ENCODE measurements around the gene HSD17B8.

The HSD17B8 gene

GRCh38 chr6:33206864-33207551 is 2.6 kb downstream of the HSD17B8 start:
- Histone ChIP-seq H3K4ac (ENCODE audit: low read depth in 1 of 2, low read length in 2 of 2) (peak overlapping the region in 1 of 2 experiments; percentile 75), H3K27me3 (ENCODE audit: control insufficient read depth in 1 of 2, insufficient read depth in 1 of 2, low read length in 2 of 2) (no peaks in the 10 kb centered on the region), H3K4me3 (ENCODE audit: insufficient read depth in 1 of 2, low read depth in 1 of 2, low read length in 2 of 2) (peak overlapping the region; percentile 88 to 96), H3K14ac (ENCODE audit: low read length in 2 of 2) (peak overlapping the region in 1 of 2 experiments; percentile 85), H2AK5ac (ENCODE audit: low read length, severe bottlenecking) (peak overlapping the region; percentile 56), H3K36me3 (ENCODE audit: control insufficient read depth in 1 of 2, insufficient read depth in 2 of 2, low read depth in 1 of 2, low read length in 2 of 2) (peaks cover 39 to 46% of the 10 kb centered on the region in 2 experiments), H3K9ac (ENCODE audit: low read length) (peak overlapping the region; percentile 100), H2BK12ac (ENCODE audit: low read length in 2 of 2) (peak overlapping the region in 1 of 2 experiments; percentile 21), H3K4me2 (ENCODE audit: low read length, poor library complexity, severe bottlenecking) (peak overlapping the region; percentile 89), H2BK5ac (ENCODE audit: low read depth, low read length, poor library complexity, severe bottlenecking) (no peak overlapping the region), H3K27ac (ENCODE audit: low read length, poor library complexity, severe bottlenecking) (no peak overlapping the region), H4K8ac (ENCODE audit: low read length) (peak overlapping the region; percentile 83), H2AFZ (ENCODE audit: low read depth, low read length) (no peak overlapping the region), H2BK15ac (ENCODE audit: low read depth, poor library complexity, severe bottlenecking) (no peak overlapping the region), H3K23ac (ENCODE audit: low read length in 2 of 2) (no peak overlapping the region), H4K91ac (ENCODE audit: low read length) (peak overlapping the region; percentile 66), H3K9me3 (ENCODE audit: control insufficient read depth, low read length) (no peaks in the 10 kb centered on the region), H3K18ac (ENCODE audit: low read depth in 1 of 2, low read length in 2 of 2) (peak overlapping the region; percentile 80 to 89), H3K79me1 (replicated peaks; ENCODE audit: low read length, poor library complexity, severe bottlenecking) (peaks cover 12% of the 10 kb centered on the region), H3K4me1 (ENCODE audit: control insufficient read depth, insufficient read depth, low read depth, low read length) (peaks cover 43% of the 10 kb centered on the region), H2BK120ac (ENCODE audit: low read depth, low read length) (peak overlapping the region; percentile 83)
- peak; percentile 94 for DNase-seq
- WGBS, result 10% methylated on average over 11 of the region's 20 CpGs

DNA sequence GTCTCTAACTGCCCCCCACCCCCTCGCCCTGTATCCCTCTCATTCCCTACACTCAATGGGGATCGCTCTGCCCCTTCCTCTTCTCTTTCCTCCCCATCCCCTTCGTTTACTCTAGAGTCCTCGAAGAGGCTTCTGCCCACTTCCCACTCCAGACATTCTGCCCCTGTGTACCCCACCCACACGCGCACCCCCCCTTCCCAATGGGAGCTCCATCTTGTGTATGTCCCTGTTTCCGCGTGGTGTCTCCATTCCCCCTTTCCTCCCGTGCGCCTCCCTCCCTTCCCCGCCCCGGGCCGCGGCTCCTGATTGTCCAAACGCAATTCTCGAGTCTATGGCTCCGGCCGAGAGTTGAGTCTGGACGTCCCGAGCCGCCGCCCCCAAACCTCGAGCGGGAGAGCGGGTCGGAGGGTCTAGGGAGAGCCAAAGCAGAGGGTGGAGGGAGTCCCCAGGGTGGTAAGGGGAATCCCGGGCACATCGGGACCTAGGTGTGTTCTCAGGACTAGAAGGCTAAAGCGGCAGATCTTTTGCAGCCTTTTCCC is 3.2 kb downstream of the HSD17B8 start:
- peak overlapping the region; percentile 100 for H3K9ac ChIP-seq (ENCODE audit: low read length)

DNA sequence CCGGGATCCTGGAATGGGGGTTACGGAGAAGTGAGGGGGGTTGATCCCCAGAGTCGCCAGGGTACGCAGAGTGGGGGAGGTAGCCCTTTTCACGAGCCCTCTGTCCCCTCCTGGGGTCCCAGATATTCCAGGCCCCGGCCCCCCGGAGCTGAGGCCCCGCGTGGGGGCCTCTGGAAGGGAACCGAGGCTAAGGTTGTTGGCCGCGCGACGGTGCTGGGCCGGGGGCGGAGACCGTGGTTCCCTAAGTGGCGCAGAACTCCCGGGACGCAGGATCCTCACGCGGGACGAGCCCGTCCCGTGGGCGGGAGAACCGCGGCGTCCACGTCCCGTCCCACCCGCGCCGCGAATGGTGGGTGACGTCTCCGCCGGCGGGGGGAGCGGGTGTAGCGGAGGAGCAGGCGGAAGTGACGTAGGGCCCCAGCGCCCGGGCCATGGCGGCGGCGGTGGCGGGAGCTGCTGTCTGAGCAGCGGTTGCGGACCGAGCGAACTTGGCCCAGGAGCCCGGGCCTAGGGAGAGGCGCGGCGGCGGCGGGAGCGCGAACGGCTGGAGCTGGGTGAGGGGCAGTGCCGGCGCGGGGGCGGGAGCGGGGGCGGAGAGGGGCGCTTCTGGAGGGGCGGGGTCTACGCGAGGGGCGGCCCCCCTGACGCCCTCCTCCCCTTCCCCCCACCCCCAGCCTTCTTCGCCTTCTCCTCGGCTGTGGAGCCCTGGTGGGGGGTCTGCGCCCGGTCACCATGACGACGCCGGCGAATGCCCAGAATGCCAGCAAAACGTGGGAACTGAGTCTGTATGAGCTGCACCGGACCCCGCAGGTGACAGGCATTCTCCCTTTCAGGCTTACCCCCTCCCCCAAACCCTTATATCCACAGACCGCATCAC is 3.9 kb downstream of the HSD17B8 start, which contains the start of gene RING1:
TSS of gene RING1 (plus strand) at position 410 of the 877 bp plus-strand sequence. CDS start at position 733, 323 bp downstream.
- peak within 1 kb of the TSS; percentile 89 for H3K4me2 ChIP-seq (ENCODE audit: low read length, poor library complexity, severe bottlenecking)
- H3K18ac ChIP-seq (ENCODE audit: low read depth in 1 of 2, low read length in 2 of 2), result peak within 1 kb of the TSS; percentile 89 to 96
- H3K9ac ChIP-seq (ENCODE audit: low read length), result peak within 1 kb of the TSS; percentile 100
- peak within 1 kb of the TSS in 1 of 2 experiments; percentile 36 for H3K23ac ChIP-seq (ENCODE audit: low read length in 2 of 2)
- peaks cover 38% of the 10 kb centered on the region for H3K4me1 ChIP-seq (ENCODE audit: control insufficient read depth, insufficient read depth, low read depth, low read length)
- WGBS, result 1% methylated on average over 42 of the region's 86 CpGs
- peak within 1 kb of the TSS; percentile 12 for H2BK5ac ChIP-seq (ENCODE audit: low read depth, low read length, poor library complexity, severe bottlenecking)
- peak within 1 kb of the TSS; percentile 71 for H3K27ac ChIP-seq (ENCODE audit: low read length, poor library complexity, severe bottlenecking)
- H3K79me1 ChIP-seq (replicated peaks; ENCODE audit: low read length, poor library complexity, severe bottlenecking), result peaks cover 14% of the 10 kb centered on the region
- peak within 1 kb of the TSS; percentile 56 for H2AK5ac ChIP-seq (ENCODE audit: low read length, severe bottlenecking)
- no peaks in the 10 kb centered on the region for H3K9me3 ChIP-seq (ENCODE audit: control insufficient read depth, low read length)
- no peaks in the 10 kb centered on the region for H3K27me3 ChIP-seq (ENCODE audit: control insufficient read depth in 1 of 2, insufficient read depth in 1 of 2, low read length in 2 of 2)
- peak within 1 kb of the TSS; percentile 90 for H4K91ac ChIP-seq (ENCODE audit: low read length)
- peak; percentile 84 for DNase-seq
- peaks cover 32 to 37% of the 10 kb centered on the region in 2 experiments for H3K36me3 ChIP-seq (ENCODE audit: control insufficient read depth in 1 of 2, insufficient read depth in 2 of 2, low read depth in 1 of 2, low read length in 2 of 2)
- H2BK15ac ChIP-seq (ENCODE audit: low read depth, poor library complexity, severe bottlenecking), result peak within 1 kb of the TSS; percentile 83
- peak within 1 kb of the TSS; percentile 73 for H2AFZ ChIP-seq (ENCODE audit: low read depth, low read length)
- peak within 1 kb of the TSS; percentile 88 to 96 for H3K4me3 ChIP-seq (ENCODE audit: insufficient read depth in 1 of 2, low read depth in 1 of 2, low read length in 2 of 2)
- H2BK12ac ChIP-seq (ENCODE audit: low read length in 2 of 2), result peak within 1 kb of the TSS in 1 of 2 experiments; percentile 21
- H2BK120ac ChIP-seq (ENCODE audit: low read depth, low read length), result peak within 1 kb of the TSS; percentile 83
- H4K8ac ChIP-seq (ENCODE audit: low read length), result peak within 1 kb of the TSS; percentile 83
- H3K4ac ChIP-seq (ENCODE audit: low read depth in 1 of 2, low read length in 2 of 2), result peak within 1 kb of the TSS; percentile 89 to 95
- H3K14ac ChIP-seq (ENCODE audit: low read length in 2 of 2), result peak within 1 kb of the TSS in 1 of 2 experiments; percentile 85

More for the DNA sequence above, 3.2 kb downstream of the HSD17B8 start:
- Histone ChIP-seq H4K8ac (ENCODE audit: low read length) (peak overlapping the region; percentile 83), H3K36me3 (ENCODE audit: control insufficient read depth in 1 of 2, insufficient read depth in 2 of 2, low read depth in 1 of 2, low read length in 2 of 2) (peaks cover 36 to 44% of the 10 kb centered on the region in 2 experiments), H2AFZ (ENCODE audit: low read depth, low read length) (peak overlapping the region; percentile 73), H3K79me1 (replicated peaks; ENCODE audit: low read length, poor library complexity, severe bottlenecking) (peaks cover 14% of the 10 kb centered on the region), H2BK15ac (ENCODE audit: low read depth, poor library complexity, severe bottlenecking) (peak overlapping the region; percentile 83), H2BK120ac (ENCODE audit: low read depth, low read length) (peak overlapping the region; percentile 83), H3K23ac (ENCODE audit: low read length in 2 of 2) (peak overlapping the region in 1 of 2 experiments; percentile 36), H3K4me2 (ENCODE audit: low read length, poor library complexity, severe bottlenecking) (peak overlapping the region; percentile 89), H3K4me1 (ENCODE audit: control insufficient read depth, insufficient read depth, low read depth, low read length) (peaks cover 38% of the 10 kb centered on the region), H3K18ac (ENCODE audit: low read depth in 1 of 2, low read length in 2 of 2) (peak overlapping the region; percentile 89 to 96), H2BK5ac (ENCODE audit: low read depth, low read length, poor library complexity, severe bottlenecking) (peak overlapping the region; percentile 12), H3K4ac (ENCODE audit: low read depth in 1 of 2, low read length in 2 of 2) (peak overlapping the region; percentile 89 to 95), H2AK5ac (ENCODE audit: low read length, severe bottlenecking) (peak overlapping the region; percentile 56), H2BK12ac (ENCODE audit: low read length in 2 of 2) (peak overlapping the region in 1 of 2 experiments; percentile 21), H3K9me3 (ENCODE audit: control insufficient read depth, low read length) (no peaks in the 10 kb centered on the region), H3K27me3 (ENCODE audit: control insufficient read depth in 1 of 2, insufficient read depth in 1 of 2, low read length in 2 of 2) (no peaks in the 10 kb centered on the region), H3K27ac (ENCODE audit: low read length, poor library complexity, severe bottlenecking) (peak overlapping the region; percentile 71), H3K14ac (ENCODE audit: low read length in 2 of 2) (peak overlapping the region in 1 of 2 experiments; percentile 85), H4K91ac (ENCODE audit: low read length) (peak overlapping the region; percentile 71), H3K4me3 (ENCODE audit: insufficient read depth in 1 of 2, low read depth in 1 of 2, low read length in 2 of 2) (peak overlapping the region; percentile 88 to 96)
- DNase-seq, result peak; percentile 81
- WGBS, result under 1% methylated on average over 25 of the region's 29 CpGs

All from mesenchymal stem cell (in vitro differentiated cells and primary cell).